ENCODE data around the gene RGS7. TPM values are rescaled to one million over a fixed set of nuclear protein-coding genes. Genes with fewer than 3 reads are reported as not detected.

RGS7 gene
- total RNA-seq, 1 donor from 2014 or later, result 0.18 TPM

GRCh38 chr1:241156231-241156965 is 200.6 kb downstream of the RGS7 start:
- H3K36me3 ChIP-seq (ENCODE audit: insufficient read depth, low read length), result no peaks in the 10 kb centered on the region

GRCh38 chr1:241145881-241146280 is 211.1 kb downstream of the RGS7 start:
- Histone ChIP-seq H3K4me3 (ENCODE audit: insufficient read depth, low read depth, low read length) (no peak overlapping the region), H3K27ac (ENCODE audit: low read depth, low read length) (no peak overlapping the region), H2AFZ (ENCODE audit: low read depth, low read length) (no peak overlapping the region), H3K27me3 (ENCODE audit: insufficient read depth, low read length) (no peaks in the 10 kb centered on the region), H3K4me2 (ENCODE audit: low read length) (no peak overlapping the region), H3K9me3 (ENCODE audit: insufficient read depth, low read depth, low read length) (no peaks in the 10 kb centered on the region), H3K36me3 (ENCODE audit: insufficient read depth, low read length) (no peaks in the 10 kb centered on the region), H3K9ac (ENCODE audit: low read length) (no peak overlapping the region), H3K79me2 (ENCODE audit: insufficient read depth, low read length) (no peaks in the 10 kb centered on the region), H3K4me1 (ENCODE audit: insufficient read depth, low read length) (no peaks in the 10 kb centered on the region), H4K20me1 (ENCODE audit: insufficient read depth, low read length) (no peaks in the 10 kb centered on the region)
- no peaks in the 10 kb centered on the region for H3K27me3 Mint-ChIP-seq (ENCODE audit: low read depth, unreplicated experiment)
- FAIRE-seq (no peak), DNase-seq (ENCODE audit: low read depth) (no peak)
- H3K4me3 Mint-ChIP-seq (ENCODE audit: unreplicated experiment), result no peak overlapping the region
- no peak for TF ChIP-seq CTCF (IDR thresholded peaks at IDR 0.05; ENCODE audit: insufficient read depth, low read depth, low read length)
- TF ChIP-seq EZH2 (IDR thresholded peaks at IDR 0.05; ENCODE audit: insufficient read depth, low read length), result no peak
- H3K9me3 Mint-ChIP-seq (ENCODE audit: unreplicated experiment), result peaks cover 4% of the 10 kb centered on the region
- no peak overlapping the region for H3K27ac Mint-ChIP-seq (ENCODE audit: unreplicated experiment)
- H3K4me1 Mint-ChIP-seq (ENCODE audit: low read depth, unreplicated experiment), result no peaks in the 10 kb centered on the region
- no peaks in the 10 kb centered on the region for H3K36me3 Mint-ChIP-seq (ENCODE audit: low read depth, unreplicated experiment)

More at GRCh38 chr1:241156231-241156965, 200.6 kb downstream of the RGS7 start:
- H3K4me3 ChIP-seq (ENCODE audit: insufficient read depth, low read depth, low read length), result no peak overlapping the region
- TF ChIP-seq EZH2 (IDR thresholded peaks at IDR 0.05; ENCODE audit: insufficient read depth, low read length) (no peak), CTCF (IDR thresholded peaks at IDR 0.05; ENCODE audit: insufficient read depth, low read depth, low read length) (no peak)
- no peak overlapping the region for H2AFZ ChIP-seq (ENCODE audit: low read depth, low read length)
- H3K9ac ChIP-seq (ENCODE audit: low read length), result no peak overlapping the region
- no peaks in the 10 kb centered on the region for H3K27me3 Mint-ChIP-seq (ENCODE audit: low read depth, unreplicated experiment)
- DNase-seq (ENCODE audit: low read depth) (peak; percentile 34), FAIRE-seq (no peak)
- H3K9me3 ChIP-seq (ENCODE audit: insufficient read depth, low read depth, low read length), result no peaks in the 10 kb centered on the region
- no peaks in the 10 kb centered on the region for H3K36me3 Mint-ChIP-seq (ENCODE audit: low read depth, unreplicated experiment)
- no peak overlapping the region for H3K4me3 Mint-ChIP-seq (ENCODE audit: unreplicated experiment)
- H3K4me1 Mint-ChIP-seq (ENCODE audit: low read depth, unreplicated experiment), result peaks cover 3% of the 10 kb centered on the region
- no peak overlapping the region for H3K27ac Mint-ChIP-seq (ENCODE audit: unreplicated experiment)
- H3K79me2 ChIP-seq (ENCODE audit: insufficient read depth, low read length), result no peaks in the 10 kb centered on the region
- peaks cover 1% of the 10 kb centered on the region for H3K9me3 Mint-ChIP-seq (ENCODE audit: unreplicated experiment)
- no peak overlapping the region for H3K27ac ChIP-seq (ENCODE audit: low read depth, low read length)
- no peaks in the 10 kb centered on the region for H4K20me1 ChIP-seq (ENCODE audit: insufficient read depth, low read length)
- no peaks in the 10 kb centered on the region for H3K4me1 ChIP-seq (ENCODE audit: insufficient read depth, low read length)
- H3K4me2 ChIP-seq (ENCODE audit: low read length), result no peak overlapping the region
- H3K27me3 ChIP-seq (ENCODE audit: insufficient read depth, low read length), result no peaks in the 10 kb centered on the region

- DNase-seq (ENCODE audit: low read depth) (no peak), FAIRE-seq (no peak)
- no peak overlapping the region for H3K27ac Mint-ChIP-seq (ENCODE audit: unreplicated experiment)
- no peaks in the 10 kb centered on the region for H3K4me1 Mint-ChIP-seq (ENCODE audit: low read depth, unreplicated experiment)
- Histone ChIP-seq H3K27ac (ENCODE audit: low read depth, low read length) (no peak overlapping the region), H3K9ac (ENCODE audit: low read length) (no peak overlapping the region), H3K27me3 (ENCODE audit: insufficient read depth, low read length) (no peaks in the 10 kb centered on the region), H3K36me3 (ENCODE audit: insufficient read depth, low read length) (no peaks in the 10 kb centered on the region), H3K9me3 (ENCODE audit: insufficient read depth, low read depth, low read length) (no peaks in the 10 kb centered on the region), H2AFZ (ENCODE audit: low read depth, low read length) (no peak overlapping the region), H4K20me1 (ENCODE audit: insufficient read depth, low read length) (no peaks in the 10 kb centered on the region), H3K4me2 (ENCODE audit: low read length) (no peak overlapping the region), H3K79me2 (ENCODE audit: insufficient read depth, low read length) (no peaks in the 10 kb centered on the region), H3K4me1 (ENCODE audit: insufficient read depth, low read length) (no peaks in the 10 kb centered on the region), H3K4me3 (ENCODE audit: insufficient read depth, low read depth, low read length) (no peak overlapping the region)
- H3K36me3 Mint-ChIP-seq (ENCODE audit: low read depth, unreplicated experiment), result no peaks in the 10 kb centered on the region
- H3K9me3 Mint-ChIP-seq (ENCODE audit: unreplicated experiment), result peaks cover 4% of the 10 kb centered on the region
- TF ChIP-seq EZH2 (IDR thresholded peaks at IDR 0.05; ENCODE audit: insufficient read depth, low read length) (no peak), CTCF (IDR thresholded peaks at IDR 0.05; ENCODE audit: insufficient read depth, low read depth, low read length) (no peak)
- H3K27me3 Mint-ChIP-seq (ENCODE audit: low read depth, unreplicated experiment), result peaks cover 3% of the 10 kb centered on the region
- no peak overlapping the region for H3K4me3 Mint-ChIP-seq (ENCODE audit: unreplicated experiment)
Observed at GRCh38 chr1:241143765-241144442, 213.1 kb downstream of the RGS7 start.

Data from astrocyte (in vitro differentiated cells and primary cell).